Stimulated activated naive CD8-positive, alpha-beta T cell treated with anti-CD3 and anti-CD28 coated beads, Interleukin-15, Interleukin-2, amounts not matched to agents 100 U/mL and 50 U/mL, for 24 hours (primary cell): ENCODE data around the gene ALMS1.
"Not testable (repeated sequence)": the region's sequence is repeated elsewhere in the genome, so short reads cannot be mapped to it uniquely, and the experiment has no call there.

Source experiments
- ATAC-seq: fragments of 150-1000 bp; cut with Tn5 transposase; one replicate; pipeline ENCODE4 v1.10.0; 2021
- DNase-seq: peaks from one replicate; pipeline ENCODE4 v3.0.0; 2021

Gene ALMS1

GRCh38 chr2:73385504-73386341 lies at the start of gene ALMS1:
ALMS1 (plus strand) TSS chr2:73385836; CDS start chr2:73385869, 33 bp downstream.
- DNase-seq, result peak; percentile 88
- peak; percentile 93 for ATAC-seq

DNA sequence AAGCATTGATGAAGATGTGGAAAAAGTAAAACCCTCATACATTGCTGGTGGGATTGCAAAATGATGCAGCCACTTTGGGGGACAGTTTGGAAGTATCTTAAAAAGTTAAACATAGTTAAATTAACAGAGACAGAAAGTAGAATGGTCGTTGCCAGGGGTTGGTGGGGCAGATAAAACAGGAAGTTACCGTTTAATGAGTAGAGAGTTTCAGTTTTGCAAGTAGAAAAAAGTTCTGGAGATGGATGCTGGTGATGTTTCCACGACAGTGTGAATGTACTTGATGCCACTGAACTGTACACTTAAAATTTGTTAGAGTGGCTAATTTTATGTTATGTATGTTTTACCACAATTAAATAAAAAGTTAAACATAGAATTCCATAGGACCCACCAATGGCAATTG lies 47.8 kb upstream of the ALMS1 start:
- DNase-seq (no peak), ATAC-seq (no peak)

DNA sequence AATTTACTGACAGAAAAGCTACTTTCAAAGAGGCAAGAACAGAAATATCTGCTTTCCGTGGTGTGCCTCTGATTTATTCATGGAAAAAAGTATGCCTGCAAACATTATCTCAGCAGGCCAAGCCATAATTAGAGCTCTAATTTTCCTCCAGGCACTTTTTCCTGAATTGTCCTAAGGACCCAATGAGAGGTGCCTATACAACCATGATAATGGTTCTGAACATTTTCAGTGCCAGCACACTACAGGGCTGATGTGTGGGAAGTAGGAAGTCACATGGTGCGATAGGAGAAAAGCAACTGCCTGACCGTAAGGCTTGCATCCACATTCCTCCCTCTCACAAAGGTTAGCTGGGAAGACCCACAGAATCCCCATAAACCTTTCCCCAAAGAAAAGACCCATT lies 46.4 kb upstream of the ALMS1 start:
- ATAC-seq (no peak), DNase-seq (no peak)

- DNase-seq (no peak), ATAC-seq (no peak)
These were observed 44.6 kb upstream of the ALMS1 start for GRCh38 chr2:73341039-73341438.

GRCh38 chr2:73343992-73344391 lies 41.6 kb upstream of the ALMS1 start:
- ATAC-seq, result no peak

DNA sequence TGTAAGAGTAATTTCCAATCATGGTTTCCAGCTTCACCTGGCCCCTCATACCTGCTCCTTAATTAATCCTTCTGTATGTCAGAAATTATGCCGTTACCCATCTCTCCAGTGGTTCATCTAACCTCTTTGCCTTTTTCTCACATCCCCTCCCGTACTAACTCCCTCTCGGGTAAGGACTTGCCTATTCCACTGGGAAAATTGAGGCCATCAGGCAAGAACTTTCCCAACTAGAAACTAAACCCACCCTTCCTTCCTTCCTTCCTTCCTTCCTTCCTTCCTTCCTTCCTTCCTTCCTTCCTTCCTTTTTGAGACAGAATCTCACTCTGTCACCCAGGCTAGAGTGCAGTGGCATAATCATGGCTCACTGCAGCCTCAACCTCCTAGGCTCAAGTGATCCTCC lies 40.9 kb upstream of the ALMS1 start:
- ATAC-seq, DNase-seq: not testable (repeated sequence)

More at GRCh38 chr2:73343992-73344391, 41.6 kb upstream of the ALMS1 start:
- no peak for DNase-seq

GRCh38 chr2:73350035-73350691 lies 35.5 kb upstream of the ALMS1 start:
- DNase-seq, result no peak
- ATAC-seq, result no peak

- DNase-seq, result no peak
- ATAC-seq, result no peak
These were observed 29.5 kb upstream of the ALMS1 start for GRCh38 chr2:73356097-73356496.

- ATAC-seq (no peak), DNase-seq (no peak)
These were observed 25.5 kb upstream of the ALMS1 start for GRCh38 chr2:73359915-73360697.

DNA sequence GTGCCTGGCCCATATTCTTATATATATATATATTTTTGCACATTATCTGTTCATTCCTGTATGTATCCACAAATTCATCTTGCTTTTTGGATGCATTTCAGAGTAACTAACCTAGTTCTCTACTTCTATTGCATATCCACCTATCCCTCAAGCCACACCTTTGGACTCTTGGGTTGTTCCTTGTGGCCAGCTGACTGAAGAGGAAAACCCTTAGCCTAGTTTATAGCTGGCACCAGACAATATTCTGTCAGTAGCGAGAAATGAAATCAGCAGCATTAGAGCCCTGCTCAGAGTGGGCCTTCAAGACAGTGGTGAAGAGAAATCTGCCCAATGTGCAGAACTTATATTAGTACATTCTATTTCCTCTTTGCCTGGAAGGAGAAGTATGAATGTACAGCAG lies 19.6 kb upstream of the ALMS1 start:
- ATAC-seq, result no peak
- no peak for DNase-seq

DNA sequence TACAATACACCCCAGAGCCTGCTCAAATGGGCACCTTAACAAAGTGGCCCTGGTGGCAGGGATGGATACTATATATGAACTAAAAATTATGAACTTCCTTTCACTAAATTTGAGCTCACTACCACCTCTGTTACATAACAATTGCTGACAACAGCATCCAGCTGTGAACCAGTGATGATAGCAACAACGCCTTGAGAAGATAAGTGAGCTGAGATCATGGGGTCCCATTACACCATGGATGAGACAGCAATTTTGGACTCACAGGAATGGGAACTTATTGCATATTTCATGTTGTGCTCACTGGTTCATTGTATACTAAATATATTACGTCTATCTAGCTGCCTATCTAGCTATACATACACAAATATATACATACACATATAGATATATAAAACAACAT lies 16.9 kb upstream of the ALMS1 start:
- DNase-seq (no peak), ATAC-seq (no peak)

GRCh38 chr2:73370348-73370747 lies 15.3 kb upstream of the ALMS1 start:
- ATAC-seq, result no peak
- DNase-seq, result no peak

GRCh38 chr2:73373344-73373743 lies 12.3 kb upstream of the ALMS1 start:
- no peak for ATAC-seq

DNA sequence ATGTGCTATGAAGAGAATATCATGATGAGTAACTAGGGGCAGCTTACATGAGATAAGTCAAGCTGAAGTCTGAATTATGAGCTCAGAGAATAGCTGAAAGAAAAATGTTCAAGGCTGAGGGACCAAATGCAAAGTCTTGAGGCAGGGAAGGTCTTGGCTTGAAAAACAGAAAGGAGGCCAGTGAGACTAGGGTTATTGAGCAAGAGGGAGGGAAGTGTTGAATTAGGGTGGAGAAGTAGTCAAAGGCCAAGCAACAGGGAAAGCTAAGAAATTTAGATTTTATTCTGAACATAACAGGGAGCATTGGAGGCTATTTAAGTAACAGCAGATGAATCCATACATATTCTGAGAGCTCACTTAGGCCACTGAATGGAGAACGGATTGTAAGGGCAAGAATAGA lies 11.4 kb upstream of the ALMS1 start:
- DNase-seq, result no peak
- ATAC-seq, result no peak

More at GRCh38 chr2:73373344-73373743, 12.3 kb upstream of the ALMS1 start:
- DNase-seq, result no peak

GRCh38 chr2:73376681-73377080 lies 9.0 kb upstream of the ALMS1 start:
- ATAC-seq (no peak), DNase-seq (no peak)

DNA sequence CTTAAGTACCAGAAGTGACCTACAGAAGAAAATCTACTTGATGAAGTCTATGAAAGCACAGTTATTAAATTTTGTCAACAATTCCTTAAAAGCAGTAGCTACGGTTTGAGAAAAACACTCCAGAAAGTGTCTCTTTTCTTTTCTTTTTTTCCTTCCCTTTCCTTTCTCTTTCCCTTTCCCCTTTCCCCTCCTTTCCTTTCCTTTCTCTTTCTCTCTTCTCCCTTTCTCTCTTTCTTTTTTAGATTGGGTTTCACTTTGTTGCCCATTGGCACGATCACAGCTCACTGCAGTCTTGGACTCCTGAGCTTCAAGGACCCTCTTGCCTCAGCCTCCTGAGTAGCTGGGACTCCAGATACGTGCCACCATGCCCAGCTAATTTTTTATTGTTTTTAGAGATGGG lies 2.6 kb upstream of the ALMS1 start:
- ATAC-seq, result no peak
- DNase-seq, result no peak

DNA sequence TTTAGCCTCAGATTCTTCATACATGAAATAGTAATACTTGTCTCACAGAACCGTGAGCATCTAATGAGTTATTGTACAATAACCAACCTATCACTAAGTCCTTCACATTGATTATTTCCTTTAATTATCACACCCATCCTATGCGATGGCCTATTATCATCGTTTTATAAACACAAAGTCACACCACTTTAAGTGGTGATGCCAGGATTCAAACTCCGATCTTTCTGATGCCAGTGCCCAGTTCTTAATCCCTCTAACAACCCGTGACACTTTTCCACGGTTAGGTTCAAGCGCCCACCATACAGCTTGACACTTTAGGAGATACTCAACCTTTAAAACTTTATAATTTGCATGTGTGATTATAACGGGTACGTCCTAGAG lies 523 bp upstream of the ALMS1 start:
- DNase-seq (no peak), ATAC-seq (no peak)

DNA sequence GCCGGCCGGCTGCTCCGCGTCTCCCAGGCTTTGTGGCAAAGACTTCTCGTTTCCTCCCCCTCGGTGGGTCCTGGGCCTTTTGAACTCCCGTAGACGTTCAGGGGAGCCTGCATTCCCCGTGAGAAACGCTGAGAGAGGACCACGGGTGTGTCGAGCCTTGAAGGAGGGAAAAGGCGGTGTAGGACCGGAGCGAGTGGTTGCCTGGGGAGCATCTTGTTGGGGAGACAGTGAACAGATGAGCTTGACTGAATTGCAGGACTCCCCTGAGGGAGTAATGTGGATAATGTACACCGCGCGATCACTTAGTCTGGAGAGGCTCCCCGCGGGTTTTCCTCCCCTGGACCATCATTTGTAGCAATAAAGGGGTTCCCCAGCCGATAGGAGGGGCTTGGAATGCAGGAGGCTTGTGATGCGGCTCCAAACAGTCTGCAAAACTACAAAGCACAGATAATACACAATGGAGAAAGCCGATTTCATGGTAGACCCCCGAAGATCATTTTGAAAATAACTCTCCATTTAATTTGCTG lies 769 bp downstream of the ALMS1 start:
- peak; percentile 1 for ATAC-seq

DNA sequence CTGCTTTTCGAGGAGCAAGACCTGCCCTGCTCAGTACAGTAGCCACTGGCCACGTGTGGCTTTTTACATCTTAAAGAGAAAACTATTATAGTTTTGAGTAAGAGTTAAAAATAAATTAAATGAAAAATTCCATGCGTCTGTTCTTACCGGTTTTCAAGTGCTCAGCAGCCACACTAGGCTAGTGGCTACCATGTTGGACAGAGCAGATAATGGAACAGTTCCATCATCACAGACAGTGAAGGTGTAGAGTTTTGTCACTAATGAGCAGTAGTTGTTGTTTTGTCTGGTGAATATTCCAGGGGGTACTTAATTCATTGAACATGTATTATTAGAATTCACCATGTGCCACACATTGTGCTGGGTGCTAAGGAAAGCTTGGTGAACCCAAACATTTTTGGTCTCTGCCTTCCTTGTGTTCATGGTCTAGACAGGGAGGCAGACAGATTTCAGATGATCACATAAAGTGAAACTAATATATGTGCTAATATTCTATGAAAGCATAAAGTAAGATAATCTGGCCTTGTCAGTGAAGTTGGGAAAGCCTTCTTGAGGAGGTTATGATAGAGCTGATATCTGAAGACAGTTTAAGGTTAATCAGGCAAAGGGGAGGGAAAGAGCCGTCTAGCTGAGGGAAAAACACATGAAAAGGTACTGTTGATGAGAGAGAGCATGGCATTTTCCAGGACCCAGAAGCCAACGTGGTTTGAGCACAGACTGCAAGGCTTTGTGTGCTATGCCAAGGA lies 1.4 kb downstream of the ALMS1 start:
- ATAC-seq (no peak), DNase-seq (no peak)

More for the DNA sequence above, 769 bp downstream of the ALMS1 start:
- no peak for DNase-seq

GRCh38 chr2:73402386-73403103 lies 16.9 kb downstream of the ALMS1 start:
- ATAC-seq (no peak), DNase-seq (no peak)

- ATAC-seq (no peak), DNase-seq (no peak)
These were observed 17.6 kb downstream of the ALMS1 start for GRCh38 chr2:73403237-73403636.
